Adipose tissue (tissue), 3 donors: ENCODE measurements around the gene CNTN4. TPM values are rescaled to one million over a fixed set of nuclear protein-coding genes. Genes with fewer than 3 reads are reported as not detected.
"Not testable (repeated sequence)": the region's sequence is repeated elsewhere in the genome, so short reads cannot be mapped to it uniquely, and the experiment has no call there.

ENCODE experiments used
- H3K27ac ChIP-seq: one replicate; pipeline ENCODE4 v1.5.1; 2013; ENCODE audit warnings: low read depth, low read length
- WGBS, 3 donors: extraction: QIAGEN DNeasy Blood & Tissue Kit; methylation state at CpG; one replicate each; pipeline ENCODE4 v1.1.7; 2013; 5-methylcytosine and 5-hydroxymethylcytosine counted together
- polyA plus RNA-seq, 3 donors: library from polyadenylated mRNA; stranded (reverse); fragments of 200-250 nt; gene quantifications; one replicate each; pipeline ENCODE4 v1.2.3, GENCODE V29; 2013
- donor health status: healthy with polysubstance abuse.
- donor health status: Bipolar disorder and iron deficiency.
- donor health status: healthy.

CNTN4 gene
- polyA plus RNA-seq, 3 donors: 1.0 to 5.2 (median 1.7) TPM

GRCh38 chr3:2465842-2466241 is 367.2 kb downstream of the CNTN4 start:
- 66 to 87% (median 77%) methylated on average over 1 of the region's 1 CpG for WGBS, 3 donors
- H3K27ac ChIP-seq: no peak overlapping the region

DNA sequence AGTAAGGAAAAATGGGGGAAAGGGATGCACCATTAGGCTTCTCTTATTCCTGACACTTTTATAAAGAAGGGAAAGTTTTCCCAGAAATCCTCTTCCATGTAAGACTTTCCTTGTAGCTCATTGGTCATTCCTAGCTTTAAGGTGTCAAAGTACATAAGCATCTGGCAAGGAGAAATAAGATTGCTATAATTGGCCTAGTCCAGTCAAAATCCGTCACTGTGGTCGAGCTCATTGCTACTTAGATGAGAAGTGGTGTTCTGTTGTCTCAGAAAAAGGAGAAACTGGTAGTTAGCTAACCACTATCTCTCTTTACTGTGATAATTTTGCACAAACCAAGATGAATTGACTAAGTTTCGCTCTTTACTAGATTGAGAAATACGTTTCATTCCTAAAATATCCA is 370.1 kb downstream of the CNTN4 start:
- 64 to 88% (median 73%) methylated on average over 4 of the region's 4 CpGs for WGBS, 3 donors
- H3K27ac ChIP-seq: no peak overlapping the region

- no peak overlapping the region for H3K27ac ChIP-seq
These were observed 378.3 kb downstream of the CNTN4 start for GRCh38 chr3:2476996-2477395.

GRCh38 chr3:2477620-2478019 is 379.0 kb downstream of the CNTN4 start:
- no peak overlapping the region for H3K27ac ChIP-seq
- 80 to 88% (median 86%) methylated on average over 5 of the region's 5 CpGs for WGBS, 3 donors

- 92 to 96% (median 94%) methylated on average over 21 of the region's 21 CpGs for WGBS, 3 donors
These were observed 385.7 kb downstream of the CNTN4 start for GRCh38 chr3:2484162-2485026.

DNA sequence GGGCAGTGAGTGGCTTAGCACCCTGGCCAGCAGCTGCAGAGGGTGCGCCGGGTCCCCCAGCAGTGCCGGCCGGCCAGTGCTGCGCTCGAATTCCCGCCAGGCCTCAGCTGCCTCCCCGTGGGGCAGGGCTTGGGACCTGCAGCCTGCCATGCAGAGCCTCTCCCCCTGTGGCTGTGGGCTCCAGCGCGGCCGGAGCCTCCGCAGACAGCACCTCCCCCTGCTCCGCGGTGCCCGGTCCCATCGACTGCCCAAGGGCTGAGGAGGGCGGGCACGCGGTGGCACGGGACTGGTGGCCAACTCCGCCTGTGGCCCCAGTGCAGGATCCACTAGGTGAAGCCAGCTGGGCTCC is 386.3 kb downstream of the CNTN4 start:
- WGBS, 3 donors: 95 to 97% (median 96%) methylated on average over 20 to 21 of the region's 21 CpGs
- H3K27ac ChIP-seq: no peak overlapping the region

More at GRCh38 chr3:2484162-2485026, 385.7 kb downstream of the CNTN4 start:
- no peak overlapping the region for H3K27ac ChIP-seq

DNA sequence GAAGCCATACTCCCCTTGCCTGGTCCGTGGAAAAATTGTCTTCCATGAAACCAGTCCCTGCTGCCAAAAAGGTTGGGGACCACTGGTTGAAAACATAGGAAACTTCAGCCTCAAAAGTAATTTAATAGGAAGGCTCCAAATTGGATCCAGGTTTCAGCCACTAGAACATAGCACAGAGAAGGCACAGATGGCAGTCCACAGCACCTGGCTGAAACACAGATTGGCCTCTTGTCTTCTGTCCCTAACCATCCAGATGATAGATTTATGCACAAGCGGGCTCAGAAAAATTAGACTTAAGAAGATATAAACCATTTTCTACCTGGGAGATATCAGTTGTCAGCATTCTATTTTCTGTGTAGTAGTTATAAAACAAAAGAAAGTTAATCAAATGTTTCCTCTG is 397.1 kb downstream of the CNTN4 start:
- no peak overlapping the region for H3K27ac ChIP-seq
- WGBS, 3 donors: 70 to 84% (median 81%) methylated on average over 2 of the region's 2 CpGs

DNA sequence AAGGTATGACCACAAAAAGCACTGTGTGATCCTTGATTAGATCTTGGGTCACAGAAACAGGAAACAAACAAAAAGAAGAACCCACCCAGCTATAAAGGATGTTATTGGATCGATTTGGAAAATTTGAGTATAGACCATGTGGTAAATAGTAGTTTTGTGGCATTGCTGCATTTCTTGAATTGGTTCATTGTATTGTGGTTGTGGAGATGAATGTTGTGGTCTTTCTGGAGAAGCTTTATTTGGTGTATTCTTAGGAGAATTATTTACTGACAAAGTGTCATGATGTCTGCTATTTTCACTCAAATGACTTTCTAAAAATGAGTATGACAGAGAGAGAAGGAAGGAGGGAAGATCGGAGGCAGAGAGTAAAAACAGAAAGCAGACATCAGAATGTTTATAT is 406.2 kb downstream of the CNTN4 start:
- no peak overlapping the region for H3K27ac ChIP-seq
- 51 to 58% (median 56%) methylated on average over 2 of the region's 2 CpGs for WGBS, 3 donors

DNA sequence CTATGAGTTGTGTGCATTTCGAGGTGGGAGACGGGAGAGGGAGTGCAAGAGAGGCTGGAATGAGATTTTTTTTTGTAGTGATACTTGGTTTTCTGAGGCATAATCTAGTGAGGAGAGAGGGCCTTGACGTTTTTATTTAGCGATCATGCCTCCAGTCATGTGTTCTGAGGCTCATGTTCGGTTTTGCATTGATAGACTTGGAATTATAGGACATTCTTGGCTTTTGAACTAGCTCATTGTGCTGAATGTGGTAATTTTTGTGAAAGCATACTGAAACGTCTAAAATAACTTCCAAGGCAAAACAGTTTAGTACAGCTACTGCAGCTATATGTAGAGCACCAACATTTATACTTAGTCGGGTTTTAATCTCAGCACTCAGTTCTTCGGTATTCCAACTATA is 408.1 kb downstream of the CNTN4 start:
- 77 to 88% (median 87%) methylated on average over 8 of the region's 8 CpGs for WGBS, 3 donors

GRCh38 chr3:2510591-2511145 is 412.0 kb downstream of the CNTN4 start:
- no peak overlapping the region for H3K27ac ChIP-seq
- WGBS, 3 donors: 71 to 78% (median 77%) methylated on average over 8 of the region's 8 CpGs

More for the DNA sequence above, 408.1 kb downstream of the CNTN4 start:
- no peak overlapping the region for H3K27ac ChIP-seq

GRCh38 chr3:2511356-2511755 is 412.7 kb downstream of the CNTN4 start:
- WGBS, 3 donors: 38 to 50% (median 46%) methylated on average over 10 of the region's 10 CpGs
- H3K27ac ChIP-seq: no peak overlapping the region

GRCh38 chr3:2512881-2513280 is 414.2 kb downstream of the CNTN4 start:
- 60 to 68% (median 63%) methylated on average over 2 of the region's 2 CpGs for WGBS, 3 donors
- H3K27ac ChIP-seq: no peak overlapping the region

- WGBS, 3 donors: 27 to 77% (median 57%) methylated on average over 4 of the region's 4 CpGs
- H3K27ac ChIP-seq: no peak overlapping the region
These were observed 415.3 kb downstream of the CNTN4 start for GRCh38 chr3:2513986-2514385.

DNA sequence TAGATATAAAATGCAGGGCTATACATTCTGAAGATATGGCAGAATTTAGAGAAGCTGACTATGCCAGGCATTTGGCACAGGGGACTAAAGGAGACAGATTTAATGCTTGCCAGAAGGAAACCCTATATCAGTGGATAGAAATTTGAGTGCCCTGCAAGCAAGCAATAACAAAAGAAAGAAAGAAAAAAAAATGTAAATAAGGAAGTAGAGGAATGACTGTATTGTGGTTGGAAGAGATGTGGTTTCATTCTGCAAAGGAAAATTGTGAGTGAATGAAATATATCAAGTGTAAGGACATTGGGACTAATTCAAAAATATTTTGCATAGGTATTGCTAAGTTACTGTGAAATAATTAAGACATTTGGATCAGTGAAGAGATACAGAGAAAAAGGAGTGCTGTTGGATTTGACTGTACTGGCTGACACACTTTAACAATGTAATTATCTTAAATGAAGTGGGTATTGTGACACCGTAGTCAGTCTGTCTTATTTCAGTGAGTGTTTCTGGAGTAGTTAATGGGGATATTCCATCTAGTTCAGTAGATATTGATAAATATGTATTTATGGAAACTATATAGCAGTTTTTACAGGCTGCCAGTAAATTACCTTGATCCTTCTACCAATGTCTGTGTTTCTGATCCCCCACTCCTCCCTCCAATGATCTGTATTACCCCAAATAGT is 418.2 kb downstream of the CNTN4 start:
- 77 to 92% (median 87%) methylated on average over 1 of the region's 1 CpG for WGBS, 3 donors

DNA sequence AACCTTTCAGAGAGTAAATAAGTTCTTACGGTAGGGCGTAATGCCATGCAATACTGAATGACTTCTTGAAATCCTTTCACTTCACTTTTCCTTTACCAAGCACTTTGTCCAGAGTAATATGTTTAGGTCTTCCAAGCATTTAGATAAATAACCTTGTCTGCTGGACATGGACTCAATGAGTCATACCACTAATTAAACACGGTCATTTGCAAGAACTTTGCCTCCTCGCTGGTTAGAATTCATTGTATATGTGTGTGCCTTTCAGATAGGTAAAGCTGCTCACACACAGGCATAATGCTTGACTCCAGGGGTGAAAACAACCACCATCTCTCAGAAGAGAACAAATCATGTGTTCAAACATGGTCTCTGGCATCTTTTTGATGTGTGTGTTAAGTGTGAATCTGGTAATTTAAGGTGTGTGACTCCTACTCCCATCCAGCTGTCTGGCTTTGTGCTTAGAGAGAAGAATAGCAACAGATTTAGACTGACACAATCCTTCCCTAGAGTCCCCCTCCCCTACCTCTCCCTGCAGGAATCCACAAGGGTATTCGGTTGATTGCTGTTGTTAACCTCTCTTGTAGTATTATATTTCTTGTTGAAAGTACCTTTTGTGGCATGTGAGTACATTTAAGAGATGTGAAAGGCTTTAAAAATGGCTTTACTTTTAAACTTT is 419.0 kb downstream of the CNTN4 start:
- 61 to 80% (median 69%) methylated on average over 5 of the region's 5 CpGs for WGBS, 3 donors
- H3K27ac ChIP-seq: no peak overlapping the region

More for the DNA sequence above, 418.2 kb downstream of the CNTN4 start:
- H3K27ac ChIP-seq: no peak overlapping the region

- no peak overlapping the region for H3K27ac ChIP-seq
- 33 to 62% (median 52%) methylated on average over 2 of the region's 2 CpGs for WGBS, 3 donors
These were observed 424.7 kb downstream of the CNTN4 start for GRCh38 chr3:2523281-2523836.

DNA sequence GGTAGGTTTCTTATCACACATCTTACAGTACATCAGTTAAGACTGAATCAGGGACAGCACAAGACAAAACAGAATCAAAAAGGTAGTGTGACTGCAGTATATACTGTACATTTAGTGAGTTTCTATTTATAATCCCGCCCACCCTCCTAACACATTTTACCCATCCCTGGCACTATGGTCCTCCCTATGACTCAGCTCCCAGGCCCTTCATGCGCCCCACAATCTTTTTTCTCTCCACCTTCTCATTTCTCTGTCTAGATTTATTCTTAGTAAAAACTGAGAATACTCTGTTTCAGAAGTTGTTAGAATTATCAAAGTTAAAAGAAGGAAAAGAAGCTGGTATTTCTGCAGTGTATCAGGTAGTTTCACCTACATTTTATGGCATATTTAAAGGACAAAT is 427.3 kb downstream of the CNTN4 start:
- 64 to 88% (median 81%) methylated on average over 2 of the region's 2 CpGs for WGBS, 3 donors

DNA sequence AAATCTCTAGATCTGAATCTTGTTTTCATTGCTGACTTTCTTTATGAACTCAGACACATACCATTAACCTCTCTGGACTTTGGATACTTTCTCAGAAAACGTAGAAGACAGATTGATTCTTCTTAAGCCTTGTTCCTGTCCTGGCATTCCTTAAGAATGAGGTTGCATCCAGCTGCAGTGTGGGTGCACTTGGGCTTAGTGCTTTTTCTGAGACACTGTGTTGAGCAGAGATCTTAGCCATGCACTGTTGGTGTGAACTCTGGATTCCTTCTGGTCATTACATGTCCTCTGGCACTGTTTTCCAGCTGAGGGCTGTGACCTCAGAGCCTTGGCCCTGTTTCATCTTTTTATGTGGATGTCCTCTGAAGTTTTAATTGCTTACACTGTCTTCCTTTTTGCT is 428.3 kb downstream of the CNTN4 start:
- WGBS, 3 donors: 26 to 42% (median 32%) methylated on average over 1 of the region's 1 CpG
- no peak overlapping the region for H3K27ac ChIP-seq

More for the DNA sequence above, 427.3 kb downstream of the CNTN4 start:
- H3K27ac ChIP-seq: no peak overlapping the region

DNA sequence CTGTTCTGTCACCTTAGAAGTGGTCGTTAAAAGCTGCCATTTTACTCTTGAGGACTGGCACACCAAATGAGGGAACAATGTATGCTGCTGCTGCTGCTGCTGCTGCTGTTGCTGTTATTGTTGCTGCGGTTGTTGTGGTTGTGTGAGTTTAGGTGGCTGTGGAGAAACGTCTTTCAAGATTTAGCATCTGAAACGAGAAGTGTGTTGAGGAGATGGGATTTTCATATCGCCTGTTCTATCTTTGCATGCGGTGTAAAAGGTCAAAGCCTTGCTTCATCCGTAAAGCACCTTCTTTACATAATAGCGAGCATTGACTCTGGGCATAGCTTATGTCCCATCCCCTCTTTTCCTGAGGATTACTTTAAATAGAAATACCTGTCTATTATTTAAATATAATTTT is 428.7 kb downstream of the CNTN4 start:
- H3K27ac ChIP-seq: not testable (repeated sequence)
- WGBS, 3 donors: 58 to 73% (median 68%) methylated on average over 7 to 8 of the region's 8 CpGs
